ENCODE results near the gene DISP2.

DISP2 gene, protein sequence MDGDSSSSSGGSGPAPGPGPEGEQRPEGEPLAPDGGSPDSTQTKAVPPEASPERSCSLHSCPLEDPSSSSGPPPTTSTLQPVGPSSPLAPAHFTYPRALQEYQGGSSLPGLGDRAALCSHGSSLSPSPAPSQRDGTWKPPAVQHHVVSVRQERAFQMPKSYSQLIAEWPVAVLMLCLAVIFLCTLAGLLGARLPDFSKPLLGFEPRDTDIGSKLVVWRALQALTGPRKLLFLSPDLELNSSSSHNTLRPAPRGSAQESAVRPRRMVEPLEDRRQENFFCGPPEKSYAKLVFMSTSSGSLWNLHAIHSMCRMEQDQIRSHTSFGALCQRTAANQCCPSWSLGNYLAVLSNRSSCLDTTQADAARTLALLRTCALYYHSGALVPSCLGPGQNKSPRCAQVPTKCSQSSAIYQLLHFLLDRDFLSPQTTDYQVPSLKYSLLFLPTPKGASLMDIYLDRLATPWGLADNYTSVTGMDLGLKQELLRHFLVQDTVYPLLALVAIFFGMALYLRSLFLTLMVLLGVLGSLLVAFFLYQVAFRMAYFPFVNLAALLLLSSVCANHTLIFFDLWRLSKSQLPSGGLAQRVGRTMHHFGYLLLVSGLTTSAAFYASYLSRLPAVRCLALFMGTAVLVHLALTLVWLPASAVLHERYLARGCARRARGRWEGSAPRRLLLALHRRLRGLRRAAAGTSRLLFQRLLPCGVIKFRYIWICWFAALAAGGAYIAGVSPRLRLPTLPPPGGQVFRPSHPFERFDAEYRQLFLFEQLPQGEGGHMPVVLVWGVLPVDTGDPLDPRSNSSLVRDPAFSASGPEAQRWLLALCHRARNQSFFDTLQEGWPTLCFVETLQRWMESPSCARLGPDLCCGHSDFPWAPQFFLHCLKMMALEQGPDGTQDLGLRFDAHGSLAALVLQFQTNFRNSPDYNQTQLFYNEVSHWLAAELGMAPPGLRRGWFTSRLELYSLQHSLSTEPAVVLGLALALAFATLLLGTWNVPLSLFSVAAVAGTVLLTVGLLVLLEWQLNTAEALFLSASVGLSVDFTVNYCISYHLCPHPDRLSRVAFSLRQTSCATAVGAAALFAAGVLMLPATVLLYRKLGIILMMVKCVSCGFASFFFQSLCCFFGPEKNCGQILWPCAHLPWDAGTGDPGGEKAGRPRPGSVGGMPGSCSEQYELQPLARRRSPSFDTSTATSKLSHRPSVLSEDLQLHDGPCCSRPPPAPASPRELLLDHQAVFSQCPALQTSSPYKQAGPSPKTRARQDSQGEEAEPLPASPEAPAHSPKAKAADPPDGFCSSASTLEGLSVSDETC (N-terminal part only)

DNA sequence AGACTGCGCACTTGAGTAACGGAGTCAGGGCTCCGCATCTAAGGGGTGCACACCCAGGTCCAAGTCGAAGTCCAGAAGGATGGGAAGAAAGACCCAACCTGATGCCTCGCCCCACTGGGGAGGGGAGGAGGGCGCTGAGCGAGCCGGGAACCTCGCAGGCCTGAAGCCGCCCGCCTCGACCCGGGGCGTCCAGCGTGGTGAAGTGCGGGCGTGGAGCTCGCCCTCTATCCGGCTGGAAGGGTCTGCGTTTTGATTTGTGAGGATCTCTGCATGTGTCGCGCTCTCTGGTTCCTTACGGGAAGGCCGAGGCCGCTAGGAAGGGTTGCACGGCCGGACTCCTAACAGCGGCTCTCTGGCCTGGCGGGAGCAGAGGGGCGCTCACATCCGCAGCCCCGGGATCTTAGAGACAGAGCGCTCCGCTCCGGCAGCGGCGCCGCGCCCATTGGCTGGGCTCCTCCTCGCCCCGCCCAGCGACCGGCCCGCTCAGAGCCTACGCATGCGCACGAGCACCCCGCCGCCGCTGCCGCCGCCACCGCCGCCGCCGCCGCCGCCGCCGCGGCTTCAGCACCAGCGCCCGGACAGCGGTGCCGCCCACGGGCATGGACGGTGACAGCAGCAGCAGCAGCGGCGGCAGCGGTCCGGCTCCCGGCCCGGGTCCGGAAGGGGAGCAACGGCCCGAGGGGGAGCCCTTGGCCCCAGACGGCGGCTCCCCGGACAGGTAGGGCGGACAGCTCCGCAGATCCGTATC is at the start of gene DISP2:
DISP2 (plus strand) TSS at position 497 of the 748 bp plus-strand sequence; CDS start at position 600, 103 bp downstream.
- DNase-seq, result peak; percentile 84

DNA sequence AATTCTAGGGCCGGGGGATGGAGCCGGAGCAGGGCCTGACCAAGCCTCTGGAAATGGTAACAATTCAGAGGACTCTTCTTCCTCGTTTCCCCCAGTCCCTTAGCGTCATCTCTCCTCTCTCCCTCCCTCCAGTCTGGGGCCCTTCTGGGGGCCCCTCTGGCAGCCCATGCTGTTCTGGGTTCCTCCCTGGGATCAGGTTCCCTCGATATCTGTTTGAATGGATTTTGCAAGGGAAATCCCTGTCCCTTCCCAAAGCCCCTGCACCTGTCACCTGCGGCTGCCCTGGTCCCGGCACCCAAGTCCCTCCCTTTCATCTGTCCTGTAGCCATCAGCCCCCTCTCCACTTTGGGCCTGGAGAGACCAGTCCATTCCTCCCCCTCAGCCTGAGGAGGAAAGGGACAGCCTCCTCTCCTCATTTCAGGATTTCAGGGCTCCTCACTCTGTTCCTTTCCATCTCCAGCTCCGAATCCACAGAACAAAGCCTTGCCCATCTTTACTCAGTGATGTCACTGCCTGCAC is 48.6 kb upstream of the DISP2 start:
- DNase-seq, result no peak

DNA sequence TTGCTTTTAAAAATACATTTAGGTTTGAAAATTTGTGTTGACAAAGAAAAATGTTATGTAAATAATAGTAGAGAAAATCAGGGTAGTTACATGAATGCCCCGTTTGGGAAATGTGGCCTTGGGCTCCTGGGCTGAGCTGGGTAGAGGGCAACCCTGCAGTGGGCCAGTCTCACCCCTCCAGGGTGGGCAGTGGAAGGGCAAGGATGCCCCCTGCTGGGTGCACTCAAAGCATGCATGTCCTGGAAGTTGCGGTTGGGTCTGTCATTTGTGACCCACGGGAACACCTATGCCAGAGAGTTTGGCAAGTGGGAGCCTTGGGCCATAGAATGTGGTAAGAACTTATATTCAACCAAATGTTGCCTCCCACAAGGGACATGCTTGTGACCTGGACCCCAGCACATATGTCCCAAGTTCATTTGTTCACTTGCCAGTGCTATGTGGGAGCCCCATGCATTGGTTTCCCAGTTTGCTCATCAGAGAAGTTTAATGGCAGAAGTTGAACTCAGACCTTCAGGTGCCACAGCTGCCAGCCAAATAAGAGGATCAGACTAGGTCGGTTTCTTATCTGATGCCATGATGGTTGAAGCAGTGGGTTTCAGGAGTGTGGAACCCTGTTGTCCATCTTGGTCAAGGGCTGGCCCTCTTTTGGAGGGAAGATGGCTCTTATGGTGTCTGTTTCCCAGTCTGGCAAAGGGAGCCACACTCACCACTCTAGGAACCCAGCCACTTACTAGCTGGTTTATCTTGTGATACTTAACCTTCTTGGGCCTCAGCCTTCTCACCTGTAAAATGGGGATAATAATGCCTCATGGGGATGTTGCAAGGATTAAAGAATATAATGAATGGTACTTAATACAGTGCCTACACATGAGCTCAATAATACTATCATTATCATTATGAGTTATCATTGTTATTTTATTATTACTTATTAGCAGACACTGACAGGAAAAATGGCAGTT is 47.7 kb upstream of the DISP2 start:
- DNase-seq, result peak; percentile 57

DNA sequence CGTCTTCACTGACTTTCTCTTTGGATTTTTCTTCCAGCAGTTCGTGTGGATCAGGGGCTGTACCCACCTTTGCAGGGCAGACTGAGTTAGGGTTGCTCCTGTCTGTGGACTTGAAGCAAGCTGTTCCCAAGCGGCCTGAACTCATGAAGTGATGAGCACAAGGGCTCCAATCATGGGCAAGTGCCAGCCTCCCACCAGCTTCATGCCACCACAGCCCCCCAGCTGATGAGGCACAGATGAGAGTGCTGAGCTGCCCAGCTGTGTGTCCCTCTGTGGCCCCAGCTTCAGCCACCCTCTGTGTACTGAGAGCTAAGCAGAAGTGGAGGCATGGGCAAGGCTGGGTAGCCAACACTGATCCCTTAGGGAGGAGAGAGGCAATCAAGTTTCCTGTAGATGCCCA is 47.0 kb upstream of the DISP2 start:
- DNase-seq, result no peak

DNA sequence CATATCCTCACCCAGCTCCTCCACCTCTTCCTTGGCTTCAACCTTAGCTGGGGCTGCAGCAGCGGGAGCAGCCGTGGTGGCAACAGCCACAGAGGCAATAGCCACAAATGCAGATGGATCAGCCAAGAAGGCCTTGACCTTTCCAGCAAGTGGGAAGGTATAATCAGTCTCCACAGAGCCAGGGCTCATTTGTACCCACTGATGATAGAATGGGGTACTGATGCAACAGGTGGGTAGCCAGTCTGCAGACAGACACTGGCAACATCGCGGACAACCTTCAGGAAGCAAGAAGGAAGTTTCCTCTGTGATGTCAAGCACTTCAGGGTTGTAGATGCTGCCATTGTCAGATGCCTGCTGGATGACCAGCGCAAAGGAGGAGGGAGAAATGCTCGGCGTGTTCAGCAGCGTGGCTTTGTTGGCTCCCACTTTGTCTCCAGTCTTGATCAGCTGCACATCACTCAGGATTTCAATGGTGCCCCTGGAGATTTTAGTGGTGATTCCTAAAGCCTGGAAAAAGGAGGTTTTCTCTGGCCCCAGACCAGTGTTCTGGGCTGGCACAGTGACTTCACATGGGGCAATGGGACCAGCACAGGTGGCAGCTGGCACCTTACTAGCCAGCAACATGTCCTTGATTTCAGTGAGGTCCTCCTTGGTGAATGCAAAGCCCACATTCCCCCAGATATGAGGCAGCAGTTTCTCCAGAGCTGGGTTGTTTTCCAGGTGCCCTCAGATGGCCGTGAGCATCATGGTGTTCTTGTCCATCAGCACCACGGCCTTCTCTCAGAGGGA is 45.5 kb upstream of the DISP2 start:
- no peak for DNase-seq

DNA sequence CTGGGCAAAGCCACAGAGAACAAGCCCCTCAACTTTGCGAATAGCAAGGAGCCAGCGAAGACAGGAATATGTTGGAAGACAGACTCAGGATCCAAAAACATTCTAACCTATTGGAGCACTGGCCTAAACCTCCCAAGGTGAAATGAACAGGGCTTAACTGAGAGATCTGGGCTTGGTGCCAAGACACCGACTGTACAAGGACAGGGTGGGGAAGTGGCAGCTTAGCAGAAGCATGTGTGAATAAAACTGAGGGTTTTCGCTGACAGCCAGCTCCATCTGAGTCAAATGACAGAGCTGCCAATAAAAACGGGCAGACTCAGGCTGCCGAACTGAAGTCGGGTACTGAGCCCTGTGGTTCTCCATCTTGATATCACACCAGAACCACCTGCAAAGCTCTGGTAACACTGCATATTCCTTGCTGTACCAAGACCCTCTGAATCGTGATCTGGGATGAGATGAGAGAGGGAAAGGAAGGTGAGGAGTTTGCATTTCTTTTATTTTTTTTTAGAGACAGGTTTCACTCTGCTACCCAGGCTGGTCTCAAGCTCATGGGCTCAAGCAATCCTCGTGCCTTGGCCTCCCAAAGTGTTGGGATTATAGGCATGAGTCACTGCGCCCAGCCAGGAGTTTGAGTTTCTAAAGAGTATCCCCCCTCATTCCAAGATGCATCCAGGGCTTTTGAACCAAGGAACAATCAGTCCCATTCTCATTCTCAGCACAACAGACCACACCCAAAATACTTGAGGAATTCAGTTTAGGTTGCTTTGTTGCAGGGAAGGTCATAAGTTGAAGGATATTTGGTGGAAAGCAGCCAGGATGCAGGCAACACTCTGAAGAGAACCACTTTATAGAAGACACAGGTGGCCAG is 44.3 kb upstream of the DISP2 start:
- peak; percentile 67 for DNase-seq

DNA sequence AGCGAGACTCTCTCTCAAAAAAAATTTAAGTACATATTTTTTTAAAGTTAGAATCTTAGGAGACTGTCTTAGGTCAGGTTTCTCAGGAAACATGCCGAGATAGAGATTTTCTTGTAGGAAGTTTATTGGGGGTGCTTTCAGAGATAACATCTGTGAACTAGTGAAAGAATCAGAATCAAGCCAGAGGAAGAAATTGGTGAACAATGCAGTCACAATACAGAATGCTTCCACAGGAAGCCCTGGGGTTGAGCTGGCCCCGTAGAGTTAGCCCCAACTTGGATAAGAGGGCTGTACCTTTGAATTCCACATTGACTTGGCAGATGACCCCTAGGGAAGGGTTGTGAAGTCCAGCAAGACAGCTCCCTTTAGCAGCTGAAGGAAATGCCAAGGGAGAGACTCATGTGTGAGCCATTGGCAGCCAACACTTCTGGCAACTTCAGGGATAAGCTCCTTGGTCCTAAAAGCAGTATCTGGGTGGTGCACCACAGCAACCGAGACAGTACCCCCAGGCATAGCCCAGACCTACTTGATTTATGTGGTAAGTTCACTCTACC is 43.2 kb upstream of the DISP2 start:
- no peak for DNase-seq

DNA sequence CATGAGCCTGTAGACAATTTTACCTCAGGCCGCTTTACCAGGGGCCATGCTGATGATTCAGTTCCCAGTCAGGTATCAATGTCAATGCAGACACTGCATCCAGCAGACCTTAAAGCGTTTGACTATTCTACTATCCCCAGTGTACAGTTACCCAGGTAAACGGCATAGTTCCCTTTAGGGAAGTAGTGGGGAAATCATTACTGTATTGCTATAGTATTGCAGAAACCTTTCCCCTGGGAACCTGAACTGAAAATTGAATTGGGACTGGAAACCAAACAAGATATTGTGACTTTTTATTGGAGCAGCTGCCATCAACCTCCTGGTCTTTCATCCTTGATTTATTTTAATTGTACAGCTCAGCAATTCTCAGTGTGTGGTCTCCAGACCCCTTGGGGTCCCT is 41.1 kb upstream of the DISP2 start:
- DNase-seq, result no peak

DNA sequence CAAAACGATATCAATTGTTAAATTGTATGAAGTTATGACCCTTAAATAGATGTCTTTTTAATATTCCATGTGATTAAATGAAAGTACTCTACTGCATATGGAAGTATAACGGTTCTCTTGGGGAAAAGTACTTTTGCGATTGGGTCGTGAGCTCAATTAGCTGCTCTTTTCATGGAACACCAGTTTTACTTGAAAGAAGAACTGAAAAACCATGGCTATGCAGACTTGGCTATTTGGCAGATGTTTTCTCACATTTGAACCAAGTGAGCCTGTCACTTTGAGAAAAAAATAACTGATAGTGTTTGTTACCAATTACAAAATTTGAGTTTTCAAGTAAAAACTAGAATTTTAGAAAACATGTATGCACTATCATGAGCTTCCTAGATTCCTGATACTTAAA is 40.4 kb upstream of the DISP2 start:
- DNase-seq, result no peak

DNA sequence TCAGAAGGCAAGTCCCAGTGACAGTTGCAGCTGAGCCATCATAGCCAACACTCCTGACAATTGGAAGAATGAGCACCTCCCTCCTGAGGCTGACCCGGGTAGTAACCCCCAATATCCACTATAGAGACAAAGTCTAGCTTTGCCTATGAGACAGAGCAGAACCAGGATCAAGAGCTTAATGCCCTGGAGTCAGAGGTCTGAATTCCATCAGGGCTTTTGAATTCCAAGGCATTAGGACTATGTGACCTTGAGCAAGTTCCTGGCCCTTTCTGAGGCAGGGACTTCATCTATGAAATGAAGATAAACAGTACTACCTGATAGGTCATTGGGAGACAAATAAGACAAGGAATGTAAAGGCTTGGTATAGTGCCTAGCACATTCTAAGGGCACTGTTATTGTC is 37.6 kb upstream of the DISP2 start:
- no peak for DNase-seq

DNA sequence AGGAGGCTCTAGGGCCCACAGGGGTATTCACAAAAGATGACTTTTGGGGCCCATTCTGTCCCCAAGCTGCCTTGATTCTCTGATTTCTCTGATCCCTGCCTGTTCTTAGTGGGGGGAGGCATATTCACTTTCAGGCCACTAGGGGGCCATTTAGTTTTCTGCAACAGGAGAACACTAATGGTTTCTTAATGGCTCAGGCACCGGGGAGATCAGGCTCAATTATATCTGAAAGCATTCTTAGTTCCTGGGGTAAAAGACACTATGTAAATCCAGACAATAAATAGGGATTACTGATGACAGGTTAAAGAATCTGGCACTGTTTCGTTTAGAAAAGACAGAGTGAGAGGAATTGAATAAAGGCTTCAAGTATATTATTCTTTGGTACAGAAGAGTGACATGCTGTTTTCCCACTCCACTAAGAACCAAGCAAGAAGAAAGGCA is 37.1 kb upstream of the DISP2 start:
- DNase-seq, result peak; percentile 55

DNA sequence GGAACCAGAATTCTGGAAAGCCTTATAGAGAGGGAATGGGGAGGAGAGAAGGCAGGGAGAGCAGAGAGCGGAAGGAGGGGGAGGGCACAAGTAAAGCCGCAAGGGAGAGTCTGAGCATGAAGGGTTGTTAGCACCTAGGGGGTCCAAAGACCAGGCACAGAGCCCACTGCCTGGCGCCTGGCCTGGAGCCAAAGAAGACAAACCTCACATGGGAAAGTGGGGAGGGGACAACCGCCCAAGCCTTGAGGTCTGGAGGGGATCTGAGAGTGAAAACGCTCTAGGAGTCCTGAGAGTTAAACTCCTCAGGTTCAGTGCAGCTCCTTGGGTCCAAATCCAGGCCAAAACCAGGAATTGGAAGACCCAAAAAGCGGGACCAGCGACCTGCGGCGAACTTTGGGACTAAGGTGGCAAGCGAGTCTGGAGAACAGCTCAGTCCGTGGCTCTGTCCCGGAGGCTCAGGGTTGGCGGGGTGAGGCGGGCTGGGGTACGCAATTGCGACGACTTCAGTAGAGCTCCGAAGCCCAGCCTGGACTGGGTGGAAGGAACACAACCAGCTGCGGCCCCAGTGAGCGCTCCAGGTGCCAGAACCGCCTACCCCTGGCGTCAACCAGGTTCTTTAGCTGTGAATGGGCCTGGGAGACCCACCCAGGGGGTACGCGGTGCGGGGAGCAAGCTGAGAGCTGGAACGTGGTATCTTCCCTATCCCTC is 35.3 kb upstream of the DISP2 start:
- no peak for DNase-seq

DNA sequence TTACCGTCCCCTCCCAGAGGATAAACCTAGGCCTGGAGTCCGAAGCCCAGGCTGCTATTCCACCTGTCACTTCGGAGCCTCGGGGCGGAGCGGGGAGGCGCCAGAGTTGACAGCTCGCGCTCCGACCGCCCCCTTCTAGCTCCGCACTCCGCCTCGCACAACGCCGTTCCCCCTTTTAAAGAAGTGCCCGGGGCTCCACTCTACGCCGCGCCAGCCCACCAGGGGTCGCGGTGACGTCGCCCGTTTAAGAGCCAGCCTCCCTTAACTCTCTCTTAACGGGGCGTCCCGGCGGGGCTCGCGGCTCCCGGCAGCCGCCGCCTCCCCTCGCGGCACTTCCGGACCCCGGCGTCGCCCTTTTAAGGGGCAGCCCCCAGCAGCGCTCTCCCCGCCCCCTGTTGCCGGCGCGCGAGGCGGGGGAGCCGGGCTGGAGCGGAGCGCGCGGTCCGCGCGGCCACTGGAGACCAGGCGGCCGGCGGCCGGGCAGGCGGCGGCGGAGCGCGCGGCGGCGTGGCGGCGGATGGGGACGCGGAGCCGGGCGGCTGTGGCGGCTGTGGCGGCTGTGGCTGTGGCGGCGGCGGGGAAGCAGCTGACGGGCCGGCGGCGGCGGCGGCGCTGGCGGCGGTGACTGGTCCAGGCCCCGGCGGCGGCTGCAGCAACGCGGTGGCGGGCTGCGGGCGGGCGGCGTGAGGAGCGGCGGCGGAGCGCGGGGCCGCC is 34.6 kb upstream of the DISP2 start, which contains the start of gene INAFM2:
INAFM2 (plus strand) TSS at position 454 of the 714 bp plus-strand sequence. CDS start 364 bp downstream, outside the sequence.
- DNase-seq, result peak; percentile 92

DNA sequence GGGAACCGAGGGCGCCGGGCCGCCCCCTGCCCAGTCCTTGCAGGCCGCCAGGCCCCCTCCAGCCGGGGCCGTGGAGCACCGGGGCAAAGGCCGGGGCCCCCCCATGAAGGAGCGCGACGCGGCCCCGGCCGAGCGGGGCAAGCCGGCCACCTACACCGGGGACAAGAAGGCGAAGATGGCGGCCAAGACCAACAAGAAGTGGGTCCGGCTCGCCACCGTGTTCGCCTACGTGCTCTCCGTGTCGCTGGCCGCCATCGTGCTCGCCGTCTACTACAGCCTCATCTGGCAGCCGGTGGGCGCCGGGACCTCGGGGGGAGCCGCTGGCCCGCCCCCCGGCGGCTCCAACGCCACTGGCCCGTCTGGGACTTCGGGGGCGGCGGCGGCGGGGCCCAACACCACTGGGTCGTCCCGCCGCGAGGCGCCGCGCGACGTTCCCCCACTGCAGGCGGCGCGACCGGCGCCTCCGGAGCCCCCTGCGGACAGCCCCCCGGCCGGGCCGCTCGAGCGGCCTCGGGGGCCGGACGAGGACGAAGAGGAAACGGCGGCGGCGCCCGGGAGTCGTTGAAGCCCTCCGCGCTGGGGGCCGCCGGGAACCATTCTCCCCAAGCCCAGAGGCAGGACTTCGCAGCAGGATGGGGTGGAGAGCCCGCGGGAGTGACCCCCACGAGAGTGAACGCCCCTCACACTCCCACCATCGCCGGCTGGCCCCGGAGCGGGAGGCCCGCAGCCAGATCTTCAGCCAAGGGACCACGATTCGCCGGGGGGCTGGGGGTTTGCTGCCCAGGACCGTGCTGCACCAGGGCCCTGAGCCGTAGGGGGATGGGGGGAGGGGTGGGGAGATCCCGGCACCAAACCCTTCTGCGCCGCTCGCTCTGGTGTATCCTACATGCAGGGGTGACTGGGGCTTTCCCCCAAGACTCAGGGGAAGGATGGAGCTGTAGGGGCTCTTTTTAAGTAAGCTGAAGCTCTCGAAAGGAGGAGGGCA is 33.8 kb upstream of the DISP2 start:
- no peak for DNase-seq

DNA sequence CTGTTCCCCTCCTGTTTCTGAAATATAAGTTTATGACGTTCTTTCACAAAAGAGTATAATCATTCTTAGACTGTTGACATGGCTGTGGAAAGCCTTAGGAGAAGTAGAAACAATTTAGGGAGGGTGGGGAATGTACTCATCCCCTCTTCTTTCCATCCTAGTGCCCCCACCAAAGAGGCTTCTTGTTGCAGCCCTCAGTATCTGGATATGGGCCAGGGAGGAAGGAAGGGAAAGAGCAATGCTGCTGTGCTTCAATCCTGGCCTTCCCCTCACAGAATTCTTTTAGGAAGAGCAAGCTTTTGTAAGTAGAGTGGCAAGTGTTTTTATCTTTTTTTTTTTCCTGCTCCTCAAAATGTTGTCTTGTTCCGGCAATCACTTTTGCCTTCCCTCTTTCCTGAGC is 32.8 kb upstream of the DISP2 start:
- no peak for DNase-seq

DNA sequence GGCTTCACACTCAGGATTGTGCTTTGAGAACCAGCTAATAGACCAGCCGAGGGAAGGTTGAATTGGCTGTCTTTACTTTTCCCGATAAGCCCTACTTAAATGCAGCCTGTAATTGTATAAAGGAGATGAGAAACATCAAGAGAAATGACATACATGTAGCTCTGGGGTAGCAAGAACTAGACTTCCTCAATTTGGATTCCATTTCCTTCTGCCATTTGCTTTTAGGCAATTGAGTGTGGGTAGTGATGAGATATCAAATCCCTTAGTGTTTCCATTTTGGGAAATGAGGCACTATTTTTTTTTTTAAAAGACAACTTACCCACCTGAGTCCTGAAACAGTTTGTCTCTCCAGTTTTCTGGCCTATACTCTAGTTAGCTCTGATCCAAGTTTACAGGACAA is 32.3 kb upstream of the DISP2 start:
- no peak for DNase-seq
